ENCODE measurements around the gene M6PR.
"Not testable (repeated sequence)": the region's sequence is repeated elsewhere in the genome, so short reads cannot be mapped to it uniquely, and the experiment has no call there.

M6PR gene

DNA sequence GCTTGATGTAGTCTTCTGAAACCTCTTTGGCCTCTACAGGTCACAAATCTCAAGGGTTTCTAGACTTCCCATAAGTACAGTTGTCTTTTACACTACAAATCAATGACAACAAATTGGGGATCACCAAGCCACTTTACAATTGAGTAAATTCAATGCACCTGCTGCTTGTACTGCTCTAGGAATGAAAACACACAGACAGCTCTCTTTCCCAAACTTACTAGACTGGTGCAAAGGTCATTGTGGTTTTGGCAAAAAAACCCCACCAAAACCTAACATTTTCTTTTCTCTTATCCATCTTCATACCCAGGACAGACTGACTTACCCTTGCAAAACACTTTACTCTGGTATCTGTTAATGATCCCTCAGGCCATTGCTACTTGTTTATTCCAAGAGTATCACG is 2.7 kb downstream of the M6PR start:
- no peak for TF ChIP-seq Cebpa-rat (IDR thresholded peaks at IDR 0.05)
- Histone ChIP-seq H3K4me3 (peak overlapping the region in 4 of 10 experiments; percentile 76 to 92 (median 82); a peak in 7 of 20 replicates), H3K4me2 (peak overlapping the region; percentile 71 to 96 (median 83); a peak in 21 of 22 replicates), H3K27ac (no peak overlapping the region), H3K27me3 (no peaks in the 10 kb centered on the region), H3K9ac (peak overlapping the region in 1 of 11 experiments; percentile 96; a peak in 2 of 22 replicates), H3K4me1 (peaks cover 23 to 50% (median 30%) of the 10 kb centered on the region in 10 experiments), H3K36me3 (peaks cover 52 to 62% (median 57%) of the 10 kb centered on the region in 11 experiments), H4K20me1 (peaks cover 25 to 68% (median 67%) of the 10 kb centered on the region in 11 experiments), H3K9me3 (replicated peaks in 1 of 11) (peaks cover 0 to 1% (median 0%) of the 10 kb centered on the region in 11 experiments; a peak in 4 of 22 replicates)

DNA sequence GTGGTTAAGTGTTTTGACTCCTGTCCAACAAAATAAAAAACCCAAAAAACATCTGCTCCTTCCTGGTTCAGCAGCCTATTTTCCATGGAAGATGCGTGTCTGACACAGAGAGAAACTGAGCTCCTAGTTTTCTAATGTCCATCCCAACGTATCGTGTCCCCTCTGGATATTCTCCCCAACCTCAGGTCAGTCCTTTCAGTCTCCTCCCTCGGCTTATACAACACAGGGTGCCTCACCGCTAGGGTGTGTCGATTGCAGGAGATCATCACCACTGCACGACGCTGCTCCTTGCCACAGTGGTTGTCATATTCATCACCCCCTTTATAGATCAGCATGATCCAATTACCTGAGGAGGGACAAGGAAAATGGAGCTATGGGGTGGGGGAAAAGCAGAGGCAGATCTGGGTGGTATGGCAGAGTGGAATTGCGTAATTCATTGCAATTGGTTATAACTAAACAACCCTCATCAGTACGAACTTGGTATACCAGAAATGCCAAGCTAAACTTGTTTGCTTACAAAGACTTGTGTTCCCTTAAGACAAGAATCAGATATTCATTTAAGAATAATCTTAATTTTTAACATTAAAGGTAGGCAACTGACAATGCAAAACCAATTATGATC is 5.8 kb downstream of the M6PR start:
- Histone ChIP-seq H3K9me3 (replicated peaks in 1 of 11) (no peaks in the 10 kb centered on the region), H3K36me3 (peaks cover 63 to 74% (median 69%) of the 10 kb centered on the region in 11 experiments), H3K4me2 (no peak overlapping the region), H3K27me3 (no peaks in the 10 kb centered on the region), H4K20me1 (peaks cover 25 to 79% (median 72%) of the 10 kb centered on the region in 11 experiments), H3K4me3 (no peak overlapping the region), H3K9ac (no peak overlapping the region), H3K4me1 (peaks cover 18 to 45% (median 21%) of the 10 kb centered on the region in 10 experiments), H3K27ac (no peak overlapping the region)
- peak in 5 of 11 experiments; percentile 34 to 88 (median 43); a peak in 6 of 22 replicates for TF ChIP-seq Cebpa-rat (IDR thresholded peaks at IDR 0.05)

DNA sequence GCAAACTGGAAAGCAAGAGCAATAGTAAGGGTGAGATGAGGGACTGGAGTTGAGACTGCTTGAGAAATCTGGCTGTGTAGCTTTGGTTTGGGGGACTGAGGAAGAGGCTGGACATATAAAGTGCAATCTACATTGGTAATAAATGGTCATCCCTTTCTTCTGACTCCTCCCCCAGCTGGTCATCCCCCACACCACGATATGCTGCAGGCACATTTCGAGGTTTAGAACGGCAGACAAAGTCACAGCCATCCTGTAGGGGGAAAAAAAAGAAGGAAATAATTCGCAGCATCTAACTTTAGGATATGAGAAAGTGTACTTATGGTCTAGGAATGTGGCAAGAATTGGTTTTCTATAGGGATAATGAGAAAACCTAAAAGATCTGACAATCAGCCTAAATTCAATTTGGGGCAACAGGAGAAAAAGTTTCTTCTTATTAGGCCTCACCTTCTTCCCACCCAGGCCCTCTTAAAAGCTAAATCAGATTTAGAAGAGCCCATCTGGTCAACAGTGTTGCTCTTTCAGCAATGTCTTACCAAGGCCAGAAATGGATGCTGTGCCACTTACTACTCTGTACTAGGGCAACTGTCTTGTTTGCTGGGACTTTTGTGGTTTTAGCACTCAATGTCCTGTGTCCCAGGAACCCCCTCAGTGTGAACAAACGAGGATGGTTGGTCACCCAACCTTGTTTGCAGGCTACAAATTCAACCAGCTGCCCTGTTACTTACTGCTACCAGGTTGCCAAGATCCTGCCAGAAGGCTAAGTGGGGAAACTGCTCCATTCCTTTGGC is 7.6 kb downstream of the M6PR start:
- H3K4me3 ChIP-seq: no peak overlapping the region
- H3K27ac ChIP-seq: no peak overlapping the region
- peaks cover 77 to 83% (median 81%) of the 10 kb centered on the region in 11 experiments for H3K36me3 ChIP-seq
- peak overlapping the region in 1 of 11 experiments; percentile 7; a peak in 1 of 22 replicates for H3K9ac ChIP-seq
- TF ChIP-seq Cebpa-rat (IDR thresholded peaks at IDR 0.05): no peak
- no peaks in the 10 kb centered on the region for H3K27me3 ChIP-seq
- peaks cover 9 to 69% (median 55%) of the 10 kb centered on the region in 11 experiments for H4K20me1 ChIP-seq
- H3K4me1 ChIP-seq: peaks cover 2 to 45% (median 5%) of the 10 kb centered on the region in 10 experiments; a peak in 17 of 20 replicates
- no peak overlapping the region for H3K4me2 ChIP-seq
- no peaks in the 10 kb centered on the region for H3K9me3 ChIP-seq (replicated peaks in 1 of 11)

DNA sequence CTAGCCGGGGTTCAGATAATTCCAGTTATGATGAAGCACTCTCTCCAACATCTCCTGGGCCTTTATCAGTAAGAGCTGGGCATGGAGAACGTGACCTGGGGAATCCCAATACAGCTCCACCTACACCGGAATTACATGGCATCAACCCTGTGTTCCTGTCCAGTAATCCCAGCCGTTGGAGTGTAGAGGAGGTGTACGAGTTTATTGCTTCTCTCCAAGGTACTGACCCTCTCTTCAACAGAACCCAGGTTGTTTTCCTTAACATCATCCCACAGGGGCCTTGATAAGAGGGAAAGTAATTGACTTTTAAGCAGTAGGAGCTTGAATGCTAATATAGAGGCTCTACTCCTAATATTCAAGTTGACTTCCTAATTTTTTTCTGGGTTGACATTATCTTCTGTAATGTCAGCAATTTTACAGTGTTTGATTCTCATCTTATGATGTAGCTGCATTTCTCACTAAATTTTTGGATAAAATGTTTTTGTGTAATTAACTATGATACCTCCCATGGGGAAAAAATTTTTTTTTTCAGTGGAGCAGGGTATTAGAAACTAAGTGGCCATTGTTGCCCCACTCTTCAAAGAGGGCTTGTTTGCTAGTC is 11.5 kb downstream of the M6PR start:
- peak overlapping the region in 1 of 11 experiments; percentile 20; a peak in 1 of 22 replicates for H3K4me2 ChIP-seq
- H3K4me3 ChIP-seq; H3K9ac ChIP-seq; H3K27me3 ChIP-seq; H3K9me3 ChIP-seq (replicated peaks in 1 of 11): not testable (repeated sequence)
- H3K36me3 ChIP-seq: peaks cover 70 to 83% (median 80%) of the 10 kb centered on the region in 11 experiments
- peaks cover 0 to 19% (median 0%) of the 10 kb centered on the region in 10 experiments; a peak in 3 of 20 replicates for H3K4me1 ChIP-seq
- peak overlapping the region in 1 of 11 experiments; percentile 11; a peak in 1 of 22 replicates for H3K27ac ChIP-seq
- peaks cover 0 to 29% (median 16%) of the 10 kb centered on the region in 11 experiments; a peak in 13 of 22 replicates for H4K20me1 ChIP-seq

DNA sequence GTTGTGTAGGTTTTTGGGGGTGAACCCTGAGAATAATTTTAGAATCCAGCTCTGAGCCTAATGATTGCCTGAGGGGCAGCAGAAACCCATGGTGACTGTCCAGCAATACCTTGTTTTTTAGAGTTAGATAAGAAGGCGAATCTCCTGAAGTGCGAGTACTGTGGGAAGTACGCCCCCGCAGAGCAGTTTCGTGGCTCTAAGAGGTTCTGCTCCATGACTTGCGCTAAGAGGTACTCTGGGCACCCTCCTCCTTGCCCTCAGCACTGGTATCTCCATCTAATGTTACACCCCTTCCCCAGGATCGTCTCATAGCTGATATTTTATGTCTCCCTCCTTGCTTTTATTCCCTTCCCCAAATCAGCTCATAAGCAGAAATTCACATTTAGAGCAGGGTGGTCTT is 12.7 kb downstream of the M6PR start:
- H3K27ac ChIP-seq: no peak overlapping the region
- H3K4me1 ChIP-seq: peaks cover 0 to 17% (median 0%) of the 10 kb centered on the region in 10 experiments; a peak in 4 of 20 replicates
- no peak overlapping the region for H3K4me3 ChIP-seq
- no peak overlapping the region for H3K9ac ChIP-seq
- H4K20me1 ChIP-seq: peaks cover 0 to 17% (median 5%) of the 10 kb centered on the region in 11 experiments; a peak in 13 of 22 replicates
- peaks cover 66 to 79% (median 75%) of the 10 kb centered on the region in 11 experiments for H3K36me3 ChIP-seq
- no peaks in the 10 kb centered on the region for H3K27me3 ChIP-seq
- no peak overlapping the region for H3K4me2 ChIP-seq
- TF ChIP-seq Cebpa-rat (IDR thresholded peaks at IDR 0.05): no peak
- no peaks in the 10 kb centered on the region for H3K9me3 ChIP-seq (replicated peaks in 1 of 11)

DNA sequence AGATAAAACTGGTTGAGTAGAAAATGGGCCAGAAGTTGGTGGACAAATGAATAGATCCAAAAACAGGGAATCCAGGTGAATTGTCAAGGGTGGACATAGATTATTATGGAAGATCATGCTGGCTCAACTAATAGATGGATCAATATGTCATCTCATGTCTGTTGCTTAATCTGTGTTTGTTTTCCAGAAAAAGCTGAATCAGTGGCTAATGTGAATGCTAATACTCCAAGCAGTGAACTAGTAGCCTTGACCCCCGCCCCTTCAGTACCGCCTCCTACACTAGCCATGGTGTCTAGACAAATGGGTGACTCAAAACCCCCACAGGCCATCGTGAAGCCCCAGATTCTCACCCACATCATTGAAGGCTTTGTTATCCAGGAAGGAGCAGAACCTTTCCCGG is 15.4 kb downstream of the M6PR start:
- H3K27me3 ChIP-seq; H3K27ac ChIP-seq; H3K4me3 ChIP-seq; H3K4me2 ChIP-seq; H3K9me3 ChIP-seq (replicated peaks in 1 of 11); H3K9ac ChIP-seq: not testable (repeated sequence)
- H3K36me3 ChIP-seq: peaks cover 75 to 93% (median 89%) of the 10 kb centered on the region in 11 experiments
- H4K20me1 ChIP-seq: peaks cover 0 to 11% (median 0%) of the 10 kb centered on the region in 11 experiments; a peak in 7 of 22 replicates
- peaks cover 0 to 22% (median 0%) of the 10 kb centered on the region in 10 experiments; a peak in 5 of 20 replicates for H3K4me1 ChIP-seq

DNA sequence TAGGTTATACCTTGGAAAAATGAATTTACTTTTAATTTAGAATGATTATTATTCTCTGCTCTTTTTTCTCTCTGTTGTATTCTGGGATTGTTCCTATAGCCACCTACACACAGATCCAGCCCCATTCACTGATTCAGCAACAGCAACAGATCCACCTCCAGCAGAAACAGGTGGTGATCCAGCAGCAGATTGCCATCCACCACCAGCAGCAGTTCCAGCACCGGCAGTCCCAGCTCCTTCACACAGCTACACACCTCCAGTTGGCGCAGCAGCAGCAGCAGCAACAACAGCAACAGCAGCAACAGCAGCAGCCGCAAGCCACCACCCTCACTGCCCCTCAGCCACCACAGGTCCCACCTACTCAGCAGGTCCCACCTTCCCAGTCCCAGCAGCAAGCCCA is 17.0 kb downstream of the M6PR start:
- peaks cover 72 to 93% (median 85%) of the 10 kb centered on the region in 11 experiments for H3K36me3 ChIP-seq
- H3K4me3 ChIP-seq; H3K9me3 ChIP-seq (replicated peaks in 1 of 11): not testable (repeated sequence)

DNA sequence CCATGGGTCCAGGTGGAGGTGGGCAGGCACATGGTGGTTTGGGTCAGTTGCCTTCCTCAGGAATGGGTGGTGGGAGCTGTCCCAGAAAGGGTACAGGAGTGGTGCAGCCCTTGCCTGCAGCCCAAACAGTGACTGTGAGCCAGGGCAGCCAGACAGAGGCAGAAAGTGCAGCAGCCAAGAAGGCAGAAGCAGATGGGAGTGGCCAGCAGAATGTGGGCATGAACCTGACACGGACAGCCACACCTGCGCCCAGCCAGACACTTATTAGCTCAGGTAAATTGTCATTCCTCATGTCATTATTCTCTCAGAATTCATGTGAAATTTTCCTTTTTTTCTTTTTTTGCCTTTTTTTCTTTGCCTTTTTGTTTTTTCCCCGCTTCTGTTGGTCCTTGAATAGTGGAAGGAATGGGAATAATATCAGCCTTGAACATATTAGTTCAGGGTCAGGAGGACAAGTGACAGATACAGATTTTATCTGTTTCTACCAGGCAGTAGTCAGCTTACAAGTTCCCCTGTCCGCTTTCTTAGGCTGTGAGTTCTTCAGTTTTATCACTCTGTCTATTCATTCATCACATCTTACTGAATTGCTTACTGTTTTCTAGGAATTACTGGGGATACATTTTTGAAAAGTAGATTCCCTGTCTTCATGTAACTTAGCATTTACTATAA is 18.7 kb downstream of the M6PR start:
- H3K36me3 ChIP-seq: peaks cover 56 to 92% (median 73%) of the 10 kb centered on the region in 11 experiments
- not testable (repeated sequence) for H3K27me3 ChIP-seq; H4K20me1 ChIP-seq; H3K4me2 ChIP-seq; H3K4me3 ChIP-seq; H3K27ac ChIP-seq; H3K4me1 ChIP-seq; H3K9me3 ChIP-seq (replicated peaks in 1 of 11); H3K9ac ChIP-seq

More for the DNA sequence above, 17.0 kb downstream of the M6PR start:
- not testable (repeated sequence) for H3K27me3 ChIP-seq, H4K20me1 ChIP-seq, H3K4me2 ChIP-seq, H3K4me1 ChIP-seq, H3K9ac ChIP-seq, H3K27ac ChIP-seq
